ENCODE data around the gene POTEH. TPM values are rescaled to one million over a fixed set of nuclear protein-coding genes. Genes with fewer than 3 reads are reported as not detected.
"Not testable (repeated sequence)": the region's sequence is repeated elsewhere in the genome, so short reads cannot be mapped to it uniquely, and the experiment has no call there.

POTEH gene
- total RNA-seq, 1 donor from 2014 or later, result not detected

GRCh38 chr22:15738157-15738908 lies 48.5 kb downstream of the POTEH start:
- not testable (repeated sequence) for ATAC-seq

- ATAC-seq, result not testable (repeated sequence)
Observed at GRCh38 chr22:15738909-15739391, 49.1 kb downstream of the POTEH start.

GRCh38 chr22:15747636-15748323 lies 58.0 kb downstream of the POTEH start:
- not testable (repeated sequence) for ATAC-seq

- not testable (repeated sequence) for ATAC-seq
Observed at GRCh38 chr22:15749181-15749970, 59.5 kb downstream of the POTEH start.

- ATAC-seq, result not testable (repeated sequence)
Observed at GRCh38 chr22:15759443-15760097, 69.7 kb downstream of the POTEH start.

- ATAC-seq, result not testable (repeated sequence)
Observed at GRCh38 chr22:15760388-15761150, 70.7 kb downstream of the POTEH start.

- peak; percentile 53 for ATAC-seq
Observed at GRCh38 chr22:15761151-15761777, 71.4 kb downstream of the POTEH start.

GRCh38 chr22:15763559-15763958 lies 73.7 kb downstream of the POTEH start:
- not testable (repeated sequence) for ATAC-seq

Other genes starting within 250 kb of the POTEH start
- gene OR11H1, start 161.8 kb upstream of the POTEH start, total RNA-seq, result not detected